SKM-1 (cell line): Measurements from ENCODE around the gene CCNL2.
A peak's percentile ranks its signal among the peaks of the same experiment; 100 is the strongest.
"Not testable (repeated sequence)": the region's sequence is repeated elsewhere in the genome, so short reads cannot be mapped to it uniquely, and the experiment has no call there.

Experiments used
- DNase-seq: peaks from one replicate; lab custom pipeline; 2025; ENCODE audit not compliant: unreplicated experiment; lab: John Stamatoyannopoulos, UW

Gene CCNL2

GRCh38 chr1:1399187-1399871 is at the start of gene CCNL2:
Gene CCNL2, minus strand, starts transcription at chr1:1399335. Its CDS starts 29 bp downstream, at chr1:1399306.
- peak; percentile 83 for DNase-seq

GRCh38 chr1:1446631-1447030 is 47.5 kb upstream of the CCNL2 start:
- DNase-seq: not testable (repeated sequence)

GRCh38 chr1:1442069-1442770 is 43.1 kb upstream of the CCNL2 start:
- DNase-seq: no peak

DNA sequence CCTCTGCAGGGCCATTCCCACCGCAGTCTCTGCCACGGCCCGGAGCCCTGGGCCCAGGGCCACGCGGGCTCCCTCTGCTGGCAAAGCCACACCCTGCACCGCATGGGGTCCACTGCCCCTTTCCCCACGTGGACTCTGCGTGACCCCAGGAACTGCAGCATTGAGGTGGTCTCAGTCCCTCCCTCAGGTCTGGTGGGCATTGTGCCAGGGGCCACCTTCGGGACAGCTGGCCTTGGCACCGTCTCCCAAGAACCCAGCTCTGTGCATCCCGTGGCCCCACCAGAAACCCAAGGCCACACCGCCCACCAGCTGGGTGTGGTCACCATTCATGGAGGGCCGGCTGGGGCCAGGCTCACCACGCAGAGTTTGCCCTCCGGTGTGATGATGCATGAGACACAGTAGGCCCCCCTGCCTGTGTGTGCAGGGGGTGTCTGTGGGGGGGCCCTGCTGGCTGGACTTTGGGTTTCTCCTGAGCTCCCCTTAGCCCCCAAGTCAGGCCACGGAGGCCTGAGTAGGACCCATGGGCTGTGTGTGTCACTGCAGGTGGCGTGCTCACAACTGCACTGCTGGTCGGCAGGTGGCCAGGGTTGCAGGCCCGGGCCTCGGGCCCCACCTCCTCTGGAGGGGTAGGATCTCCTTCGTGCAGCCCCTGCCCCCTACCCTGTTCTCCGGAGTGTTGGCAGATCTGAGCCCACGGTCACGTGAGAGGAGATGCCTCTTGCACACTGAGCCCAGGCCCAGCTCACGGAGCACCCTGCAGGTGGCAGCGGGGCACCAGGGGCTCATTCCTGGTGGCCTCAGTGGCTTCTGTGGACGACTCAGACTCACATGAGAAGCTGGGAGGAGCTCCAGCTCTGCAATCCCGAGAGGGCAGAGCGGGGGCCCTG is 42.1 kb upstream of the CCNL2 start:
- DNase-seq: no peak

- DNase-seq: no peak
Observed at GRCh38 chr1:1440262-1441001, 41.3 kb upstream of the CCNL2 start.

DNA sequence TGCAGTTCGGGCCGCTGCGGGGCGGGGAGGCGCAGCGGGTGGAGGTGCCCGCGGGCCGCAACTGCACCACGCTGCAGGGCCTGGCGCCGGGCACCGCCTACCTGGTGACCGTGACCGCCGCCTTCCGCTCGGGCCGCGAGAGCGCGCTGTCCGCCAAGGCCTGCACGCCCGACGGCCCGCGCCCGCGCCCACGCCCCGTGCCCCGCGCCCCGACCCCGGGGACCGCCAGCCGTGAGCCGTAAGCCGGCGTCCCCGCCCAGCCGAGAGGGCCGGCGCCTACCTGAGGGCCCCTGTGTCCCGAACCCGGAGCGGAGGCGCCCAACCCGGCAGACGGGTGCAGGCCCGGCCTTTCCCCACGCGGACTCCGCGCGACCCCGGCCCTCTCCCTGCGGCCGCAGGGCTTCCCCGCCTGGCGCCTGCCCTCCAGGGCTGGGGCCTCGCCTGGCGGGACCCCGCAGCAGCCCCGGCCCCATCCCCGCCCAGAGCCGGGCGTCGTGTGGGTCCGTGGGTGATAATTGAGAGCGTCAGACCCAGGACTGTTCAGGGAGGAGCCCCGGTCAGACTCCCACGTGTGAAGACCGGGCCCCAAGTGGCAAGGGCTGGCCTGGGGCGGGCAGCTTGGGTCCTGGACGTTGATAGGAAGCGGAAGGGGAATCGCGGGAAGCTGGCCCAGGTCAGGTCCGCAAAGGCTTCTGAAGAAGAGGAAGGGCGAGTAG is 40.6 kb upstream of the CCNL2 start:
- no peak for DNase-seq

DNA sequence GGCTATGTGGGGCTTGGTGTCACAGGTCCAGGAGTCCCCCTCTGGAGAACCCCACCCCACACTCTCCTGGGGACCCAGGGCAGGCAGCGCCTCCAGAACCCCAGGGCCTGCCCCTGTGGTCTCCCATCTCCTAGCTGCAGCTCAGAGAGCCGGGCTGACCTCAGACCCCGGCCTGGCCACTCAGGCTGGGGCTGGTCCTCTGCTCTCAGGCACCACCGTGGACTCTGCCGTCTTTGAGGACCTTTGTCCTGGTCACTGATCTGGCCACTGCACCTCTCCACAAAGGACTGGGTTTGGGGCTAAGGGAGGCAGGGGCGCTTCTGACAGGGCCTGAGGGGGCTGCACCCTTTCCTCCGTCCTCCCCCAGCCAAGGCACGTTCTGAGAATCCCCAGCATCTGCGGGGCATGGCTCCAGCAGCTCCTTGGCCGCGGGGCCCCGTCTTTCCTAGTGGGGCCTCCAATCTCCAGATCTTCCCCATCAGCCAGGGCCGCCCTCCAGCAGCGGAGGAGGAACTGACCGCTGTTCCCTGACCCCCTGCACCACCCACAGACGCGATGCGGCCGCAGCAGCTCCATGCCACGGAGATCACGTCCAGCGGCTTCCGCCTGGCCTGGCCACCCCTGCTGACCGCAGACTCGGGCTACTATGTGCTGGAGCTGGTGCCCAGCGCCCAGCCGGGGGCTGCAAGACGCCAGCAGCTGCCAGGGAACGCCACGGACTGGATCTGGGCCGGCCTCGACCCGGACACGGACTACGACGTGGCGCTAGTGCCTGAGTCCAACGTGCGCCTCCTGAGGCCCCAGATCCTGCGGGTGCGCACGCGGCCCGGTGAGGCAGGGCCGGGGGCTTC is 39.6 kb upstream of the CCNL2 start:
- no peak for DNase-seq

GRCh38 chr1:1437904-1438376 is 38.8 kb upstream of the CCNL2 start:
- peak; percentile 39 for DNase-seq

DNA sequence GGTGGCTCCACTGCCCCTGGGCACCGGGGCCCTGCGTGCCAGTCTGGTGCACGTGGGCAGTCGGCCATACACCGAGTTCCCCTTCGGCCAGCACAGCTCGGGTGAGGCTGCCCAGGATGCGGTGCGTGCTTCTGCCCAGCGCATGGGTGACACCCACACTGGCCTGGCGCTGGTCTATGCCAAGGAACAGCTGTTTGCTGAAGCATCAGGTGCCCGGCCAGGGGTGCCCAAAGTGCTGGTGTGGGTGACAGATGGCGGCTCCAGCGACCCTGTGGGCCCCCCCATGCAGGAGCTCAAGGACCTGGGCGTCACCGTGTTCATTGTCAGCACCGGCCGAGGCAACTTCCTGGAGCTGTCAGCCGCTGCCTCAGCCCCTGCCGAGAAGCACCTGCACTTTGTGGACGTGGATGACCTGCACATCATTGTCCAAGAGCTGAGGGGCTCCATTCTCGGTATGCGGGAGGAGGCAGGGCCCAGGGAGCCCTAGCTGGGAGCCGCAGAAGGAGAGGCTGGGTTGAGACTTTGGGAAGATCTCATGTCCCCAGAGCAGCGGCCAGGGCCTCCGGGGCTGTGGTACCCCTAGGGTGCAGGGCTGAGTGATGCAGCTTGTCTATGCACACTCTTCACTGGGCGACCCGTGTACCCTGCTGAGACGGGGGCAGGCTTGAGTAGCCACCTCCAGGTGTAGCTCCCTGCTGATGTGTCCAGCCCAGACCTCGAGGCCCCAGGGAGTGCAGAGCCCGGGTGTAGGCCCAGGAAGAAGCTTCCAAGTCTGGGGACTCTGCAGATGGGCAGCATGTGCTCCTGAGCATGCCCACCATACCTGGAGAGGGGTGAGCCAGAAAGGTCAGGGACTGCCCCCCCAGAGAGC is 38.1 kb upstream of the CCNL2 start:
- DNase-seq: no peak

DNA sequence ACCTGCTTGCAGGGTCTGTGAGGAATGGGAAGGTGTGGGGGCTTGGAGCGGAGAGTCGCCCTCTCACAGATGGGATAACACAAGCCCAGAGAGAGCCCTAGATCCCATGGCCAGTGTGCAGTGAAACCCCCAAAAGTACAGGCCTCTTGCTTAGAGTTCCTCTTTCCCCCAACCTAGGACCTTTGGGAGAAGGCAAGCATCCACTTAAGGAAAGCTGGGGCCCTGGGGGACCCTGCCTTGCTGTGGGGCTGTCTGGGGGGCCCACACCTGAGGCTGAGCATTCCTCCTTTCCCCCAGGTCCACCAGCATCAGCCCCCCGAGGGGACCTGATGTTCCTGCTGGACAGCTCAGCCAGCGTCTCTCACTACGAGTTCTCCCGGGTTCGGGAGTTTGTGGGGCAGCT is 37.5 kb upstream of the CCNL2 start:
- no peak for DNase-seq

GRCh38 chr1:1435911-1436629 is 36.9 kb upstream of the CCNL2 start:
- DNase-seq: no peak

DNA sequence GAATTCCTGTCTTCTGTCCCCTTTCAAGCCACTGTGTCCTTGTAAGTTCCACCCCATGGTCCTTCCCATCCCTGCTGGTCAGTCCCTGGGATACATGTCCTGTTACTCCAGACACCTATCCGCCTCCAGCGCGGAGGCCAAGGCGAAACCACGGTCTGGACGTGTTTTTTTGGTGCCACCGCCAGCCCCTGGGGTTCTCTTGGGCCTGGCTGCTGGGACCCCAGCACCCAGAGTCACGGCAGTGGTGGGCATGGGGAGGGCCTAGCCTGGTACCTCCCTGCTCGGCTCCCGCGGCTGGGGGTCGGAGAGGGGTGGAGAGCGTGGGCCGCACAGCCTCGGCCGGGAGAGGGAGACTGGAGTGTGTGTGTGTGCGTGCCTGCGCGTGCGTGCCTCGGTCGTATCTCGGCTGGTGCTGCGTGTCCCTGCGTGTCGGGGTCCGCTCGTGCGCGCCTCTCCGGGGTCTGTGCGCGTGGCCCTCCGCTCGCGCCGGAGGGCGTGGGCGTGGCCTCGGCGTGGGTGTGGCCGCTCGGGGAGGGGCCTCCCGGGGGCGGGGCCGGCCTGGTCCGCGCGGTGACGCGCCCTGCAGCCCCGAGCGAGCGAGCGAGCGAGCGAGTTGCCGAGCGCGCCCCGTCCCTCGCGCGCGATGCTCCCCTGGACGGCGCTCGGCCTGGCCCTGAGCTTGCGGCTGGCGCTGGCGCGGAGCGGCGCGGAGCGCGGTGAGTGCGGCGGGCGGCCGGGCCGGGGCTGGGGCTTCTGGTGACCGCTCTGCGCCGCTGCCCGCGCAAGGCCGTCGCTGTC is 36.2 kb upstream of the CCNL2 start, which contains the start of gene VWA1:
Gene VWA1, plus strand, starts transcription at position 585 of the 798 bp plus-strand sequence. Its CDS starts 59 bp downstream, at position 644.
- no peak for DNase-seq

DNA sequence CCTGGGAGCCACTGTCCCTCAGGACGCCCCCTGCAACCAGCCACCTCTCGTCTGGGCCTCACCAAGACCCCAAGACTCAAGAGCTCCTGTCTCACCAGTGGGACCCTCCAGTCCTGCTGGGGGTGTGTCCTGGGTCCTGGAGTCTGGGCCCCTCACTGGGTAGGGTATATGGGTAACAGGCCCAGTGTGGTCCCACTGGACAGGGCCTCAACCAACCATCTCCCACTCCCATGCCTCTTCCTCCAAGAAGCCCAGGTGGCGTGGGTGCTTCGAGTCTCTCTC is 35.6 kb upstream of the CCNL2 start:
- DNase-seq: no peak

- no peak for DNase-seq
Observed at GRCh38 chr1:1434131-1434823, 35.1 kb upstream of the CCNL2 start.

GRCh38 chr1:1433804-1434130 is 34.6 kb upstream of the CCNL2 start:
- no peak for DNase-seq

GRCh38 chr1:1432951-1433803 is 34.0 kb upstream of the CCNL2 start:
- no peak for DNase-seq
